HCT116 (cell line): ENCODE data around the gene LZIC. TPM values are rescaled to one million over a fixed set of nuclear protein-coding genes. Genes with fewer than 3 reads are reported as not detected.
"Not testable (repeated sequence)": the region's sequence is repeated elsewhere in the genome, so short reads cannot be mapped to it uniquely, and the experiment has no call there.

Source experiments
- ATAC-seq: fragments of 200-7000 bp; cut with Tn5 transposase; 2 replicates; pipeline ENCODE4 v1.9.1; 2020; ENCODE audit warnings: mild to moderate bottlenecking, moderate library complexity
- BruUV-seq: library from RNA; stranded (reverse); fragments of 400-500 nt; replicated peaks from 2 replicates; lab custom pipeline; 2021; lab: Mats Ljungman, UMichigan
- CTCF ChIA-PET: fragments of 300-600 bp; sonication (Branson Sonifier 250); formaldehyde crosslinking; loops from one replicate; lab custom pipeline; 2021; ENCODE audit warnings: antibody characterized with exemption; lab: Charles Lee
- POLR2A ChIA-PET: fragments of 300-600, 350-600 bp; sonication (Branson Sonifier 250); formaldehyde crosslinking; loops from one replicate; lab custom pipeline; 2021; ENCODE audit warnings: antibody characterized with exemption; lab: Charles Lee
- RAD21 ChIA-PET, 2 experiments: fragments of 300-600 bp; sonication (Branson Sonifier 250); formaldehyde crosslinking; loops; one replicate each; lab custom pipeline; 2023; ENCODE audit warnings: low total read pairs in 2 of 2; ENCODE audit not compliant: uncharacterized antibody in 2 of 2, unreplicated experiment in 2 of 2, low non-redundant PET in 1 of 2; lab: Charles Lee
- DNase-seq: peaks from one replicate; pipeline ENCODE4 v3.0.0-alpha.2; 2010; ENCODE audit warnings: low read depth, low spot score
- H2AFZ ChIP-seq: fragments of 200-600 bp; shearing (Covaris generic), sonication (generic); 2 replicates; pipeline ENCODE4 v1.6.1; 2017; ENCODE audit warnings: low read depth, mixed run types, mixed read lengths, antibody characterized with exemption, low read length; ENCODE audit not compliant: poor library complexity, severe bottlenecking
- H3K27ac ChIP-seq: 2 replicates; pipeline ENCODE4 v1.5.1; 2012; ENCODE audit warnings: low read depth, low read length
- H3K27me3 ChIP-seq: fragments of 200-600 bp; sonication (generic); 2 replicates; pipeline ENCODE4 v1.6.1; 2016; ENCODE audit warnings: mixed run types, low read length, mixed read lengths; ENCODE audit not compliant: insufficient read depth
- H3K36me3 ChIP-seq, 2 experiments: fragments of 200-500 bp in 1 of 2; fragments of 200-600 bp in 1 of 2; sonication (Bioruptor generic) in 1 of 2; sonication (generic) in 1 of 2; 2 replicates each; pipeline versions ENCODE4 v1.5.1 to v1.6.1; 2014 to 2016; ENCODE audit warnings: low read length in 2 of 2, inconsistent platforms in 1 of 2, mixed read lengths in 1 of 2, mixed run types in 1 of 2; ENCODE audit not compliant: insufficient read depth in 2 of 2, control insufficient read depth in 1 of 2
- H3K4me1 ChIP-seq, 2 experiments: fragments of 200-600 bp in 1 of 2; sonication (generic) in 1 of 2; 2 replicates each; pipeline versions ENCODE4 v1.5.1 to v1.6.1; 2012 to 2017; ENCODE audit warnings: low read length in 2 of 2, inconsistent platforms in 1 of 2, mild to moderate bottlenecking in 1 of 2, mixed read lengths in 1 of 2, mixed run types in 1 of 2, moderate library complexity in 1 of 2; ENCODE audit not compliant: insufficient read depth in 2 of 2, control insufficient read depth in 1 of 2
- H3K4me2 ChIP-seq: fragments of 200-600 bp; sonication (generic); 2 replicates; pipeline ENCODE4 v1.6.1; 2017; ENCODE audit warnings: mixed run types, low read length, mixed read lengths
- H3K4me3 ChIP-seq, 2 experiments: fragments of 200-600 bp in 1 of 2; sonication (generic) in 1 of 2; replicated peaks in 1 of 2; 2 replicates each; pipeline ENCODE4 v1.5.1; 2011 to 2016; ENCODE audit warnings: low read length in 2 of 2, control low read depth in 1 of 2, low read depth in 1 of 2, mild to moderate bottlenecking in 1 of 2, mixed read lengths in 1 of 2, mixed run types in 1 of 2
- H3K79me2 ChIP-seq: fragments of 200-600 bp; sonication (generic); 2 replicates; pipeline ENCODE4 v1.6.1; 2017; ENCODE audit warnings: mild to moderate bottlenecking, mixed run types, low read length, moderate library complexity, mixed read lengths; ENCODE audit not compliant: insufficient read depth
- H3K9ac ChIP-seq: fragments of 200-600 bp; sonication (generic); 2 replicates; pipeline ENCODE4 v1.6.1; 2016; ENCODE audit warnings: low read length, mixed read lengths
- H3K9me2 ChIP-seq: fragments of 200-600 bp; sonication (generic), shearing (Covaris generic); 2 replicates; pipeline ENCODE4 v1.6.1; 2017; ENCODE audit warnings: mixed run types, mild to moderate bottlenecking, moderate library complexity; ENCODE audit not compliant: insufficient read depth
- H3K9me3 ChIP-seq, 2 experiments: fragments of 200-500 bp in 1 of 2; fragments of 200-600 bp in 1 of 2; sonication (Bioruptor generic) in 1 of 2; sonication (generic) in 1 of 2; 2 replicates each; pipeline ENCODE4 v1.6.1; 2014 to 2017; ENCODE audit warnings: low read length in 2 of 2, mixed read lengths in 2 of 2, inconsistent platforms in 1 of 2, low read depth in 1 of 2, mild to moderate bottlenecking in 1 of 2, mixed run types in 1 of 2, moderate library complexity in 1 of 2; ENCODE audit not compliant: control insufficient read depth in 1 of 2, insufficient read depth in 1 of 2
- H4K20me1 ChIP-seq: fragments of 200-600 bp; sonication (generic), shearing (Covaris generic); 2 replicates; pipeline ENCODE4 v1.6.1; 2017; ENCODE audit warnings: mixed run types, mild to moderate bottlenecking, moderate library complexity; ENCODE audit not compliant: insufficient read depth
- ATF3 ChIP-seq: IDR thresholded peaks from 2 replicates; pipeline ENCODE4 v1.6.1; 2012
- EZH2phosphoT487 ChIP-seq: fragments of 200-600 bp; IDR thresholded peaks from 2 replicates; pipeline ENCODE4 v1.6.1; 2018; ENCODE audit warnings: antibody characterized with exemption, borderline replicate concordance
- SP1 ChIP-seq: IDR thresholded peaks from 2 replicates; pipeline ENCODE4 v1.6.1; 2012; ENCODE audit warnings: low read depth
- ZNF274 ChIP-seq: fragments of 200-500 bp; sonication (Bioruptor generic); IDR thresholded peaks from 2 replicates; pipeline ENCODE4 v1.6.1; 2014; ENCODE audit warnings: mild to moderate bottlenecking, low read depth, low read length, inconsistent platforms
- intact Hi-C: fragments of 100-400 bp; cut with micrococcal nuclease; formaldehyde crosslinking; loops from 2 replicates; pipeline ENCODE4 v1.10.0; 2022
- total RNA-seq: library from RNA; stranded (reverse); gene quantifications from one replicate; pipeline ENCODE4 v1.2.1, GENCODE V29; 2021; ENCODE audit not compliant: unreplicated experiment
- TF ChIP-seq, protein P1 (sequence below): IDR thresholded peaks from 2 replicates; pipeline ENCODE4 v1.6.1; 2012
- TF ChIP-seq, protein P2 (sequence below): IDR thresholded peaks from 2 replicates; pipeline ENCODE4 v1.6.1; 2011; ENCODE audit warnings: mild to moderate bottlenecking, low read length, moderate library complexity; ENCODE audit not compliant: insufficient replicate concordance; ENCODE audit errors: extremely low read depth

LZIC gene
- total RNA-seq, 1 experiment from 2014 or later = 26.6 TPM

DNA sequence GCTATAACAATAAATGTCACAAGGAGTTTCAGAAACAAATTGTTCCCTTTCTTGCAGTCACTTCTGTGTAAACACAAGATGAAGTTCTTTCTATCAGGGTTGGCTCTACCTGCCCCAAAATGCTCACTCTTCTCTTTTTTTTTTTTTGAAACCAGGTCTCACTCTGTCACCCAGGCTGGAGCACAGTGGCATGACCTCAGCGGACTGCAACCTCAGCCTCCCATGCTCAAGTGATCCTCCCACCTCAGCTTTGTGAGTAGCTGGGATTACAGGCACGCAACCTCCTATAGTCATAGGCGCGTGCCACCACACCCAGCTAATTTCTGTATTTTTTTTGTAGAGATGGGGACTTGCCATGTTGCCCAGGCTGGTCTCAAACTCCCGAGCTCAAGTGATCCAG lies 22.6 kb downstream of the LZIC start:
- Histone ChIP-seq H3K9me3 (no peaks in the 10 kb centered on the region), H3K4me2 (no peak overlapping the region), H3K4me3 (no peak overlapping the region), H2AFZ (no peak overlapping the region), H4K20me1 (no peaks in the 10 kb centered on the region), H3K9me2 (no peaks in the 10 kb centered on the region), H3K9ac (no peak overlapping the region), H3K4me1 (no peaks in the 10 kb centered on the region), H3K79me2 (no peaks in the 10 kb centered on the region), H3K36me3 (no peaks in the 10 kb centered on the region), H3K27ac (no peak overlapping the region), H3K27me3 (no peaks in the 10 kb centered on the region)
- ATAC-seq (no peak), DNase-seq (no peak)
- intact Hi-C loops = no loop called here
- ChIA-PET RAD21 (no interaction called here), CTCF (no interaction called here), POLR2A (interaction anchor here (0.6 kb wide), 1 partner anchor 22 kb away, joined by 3 read pairs; the partner anchor contains the start of genes LZIC and NMNAT1)
- TF ChIP-seq, protein P1, sequence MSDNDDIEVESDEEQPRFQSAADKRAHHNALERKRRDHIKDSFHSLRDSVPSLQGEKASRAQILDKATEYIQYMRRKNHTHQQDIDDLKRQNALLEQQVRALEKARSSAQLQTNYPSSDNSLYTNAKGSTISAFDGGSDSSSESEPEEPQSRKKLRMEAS = no peak
- no TSS peak for BruUV-seq

GRCh38 chr1:9917901-9918300 lies 25.3 kb downstream of the LZIC start:
- Histone ChIP-seq H3K9me3 (no peaks in the 10 kb centered on the region), H3K27ac (no peak overlapping the region), H3K9me2 (no peaks in the 10 kb centered on the region), H3K79me2 (no peaks in the 10 kb centered on the region), H4K20me1 (no peaks in the 10 kb centered on the region), H3K27me3 (no peaks in the 10 kb centered on the region), H3K4me2 (no peak overlapping the region), H3K9ac (no peak overlapping the region), H2AFZ (no peak overlapping the region), H3K4me1 (no peaks in the 10 kb centered on the region), H3K4me3 (no peak overlapping the region), H3K36me3 (no peaks in the 10 kb centered on the region)
- BruUV-seq = no TSS peak
- ChIA-PET POLR2A (interaction anchor here (1.2 kb wide), 1 partner anchor 25 kb away, joined by 4 read pairs; the partner anchor contains the start of genes LZIC and NMNAT1), CTCF (no interaction called here), RAD21 (no interaction called here)
- DNase-seq (no peak), ATAC-seq (no peak)
- TF ChIP-seq EZH2phosphoT487 (no peak), ZNF274 (no peak), ATF3 (no peak), SP1 (no peak)
- TF ChIP-seq, protein P1 = no peak
- TF ChIP-seq, protein P2, sequence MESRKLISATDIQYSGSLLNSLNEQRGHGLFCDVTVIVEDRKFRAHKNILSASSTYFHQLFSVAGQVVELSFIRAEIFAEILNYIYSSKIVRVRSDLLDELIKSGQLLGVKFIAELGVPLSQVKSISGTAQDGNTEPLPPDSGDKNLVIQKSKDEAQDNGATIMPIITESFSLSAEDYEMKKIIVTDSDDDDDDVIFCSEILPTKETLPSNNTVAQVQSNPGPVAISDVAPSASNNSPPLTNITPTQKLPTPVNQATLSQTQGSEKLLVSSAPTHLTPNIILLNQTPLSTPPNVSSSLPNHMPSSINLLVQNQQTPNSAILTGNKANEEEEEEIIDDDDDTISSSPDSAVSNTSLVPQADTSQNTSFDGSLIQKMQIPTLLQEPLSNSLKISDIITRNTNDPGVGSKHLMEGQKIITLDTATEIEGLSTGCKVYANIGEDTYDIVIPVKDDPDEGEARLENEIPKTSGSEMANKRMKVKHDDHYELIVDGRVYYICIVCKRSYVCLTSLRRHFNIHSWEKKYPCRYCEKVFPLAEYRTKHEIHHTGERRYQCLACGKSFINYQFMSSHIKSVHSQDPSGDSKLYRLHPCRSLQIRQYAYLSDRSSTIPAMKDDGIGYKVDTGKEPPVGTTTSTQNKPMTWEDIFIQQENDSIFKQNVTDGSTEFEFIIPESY = no peak
- intact Hi-C loops = no loop called here

DNA sequence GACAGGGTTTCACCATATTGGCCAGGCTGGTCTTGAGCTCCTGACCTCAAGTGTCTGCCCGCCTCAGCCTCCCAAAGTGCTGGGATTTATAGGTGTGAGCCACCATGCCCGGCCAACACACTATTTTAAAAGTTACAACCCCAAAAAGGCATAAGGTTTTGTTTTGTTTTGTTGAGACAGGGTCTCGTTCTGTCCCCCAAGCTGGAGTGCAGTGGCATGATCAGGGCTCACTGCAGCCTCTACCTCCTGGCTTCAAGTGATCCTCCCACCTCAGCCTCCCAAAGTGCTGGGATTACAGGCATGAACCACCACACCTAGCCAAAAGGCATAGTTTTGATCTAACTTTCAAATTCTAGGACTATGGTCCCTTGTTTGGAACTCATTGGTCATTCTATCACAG lies 25.7 kb downstream of the LZIC start:
- DNase-seq, H3K4me2 ChIP-seq, ATAC-seq, H2AFZ ChIP-seq, H3K79me2 ChIP-seq, H3K9me2 ChIP-seq, H3K4me3 ChIP-seq, H3K36me3 ChIP-seq, H3K4me1 ChIP-seq, H3K27me3 ChIP-seq, intact Hi-C loops, H3K9ac ChIP-seq, RAD21 ChIA-PET, H4K20me1 ChIP-seq, H3K9me3 ChIP-seq, CTCF ChIA-PET, BruUV-seq, H3K27ac ChIP-seq: not testable (repeated sequence)
- POLR2A ChIA-PET = interaction anchor here (1.2 kb wide), 1 partner anchor 26 kb away, joined by 4 read pairs; the partner anchor contains the start of genes LZIC and NMNAT1
